Measurements from ENCODE around the gene ZNF879.

The ZNF879 gene

GRCh38 chr5:179008667-179009066, 14.9 kb upstream of the ZNF879 start:
- no peak for DNase-seq (ENCODE audit: low spot score)

- no peak for DNase-seq (ENCODE audit: low spot score)
These were observed 9.5 kb downstream of the ZNF879 start for GRCh38 chr5:179033004-179033580.

- no peak for DNase-seq (ENCODE audit: low spot score)
These were observed 21.2 kb downstream of the ZNF879 start for GRCh38 chr5:179044765-179045164.

- no peak for DNase-seq (ENCODE audit: low spot score)
These were observed 28.2 kb downstream of the ZNF879 start for GRCh38 chr5:179051784-179052183.

- no peak for DNase-seq (ENCODE audit: low spot score)
These were observed 30.6 kb downstream of the ZNF879 start for GRCh38 chr5:179054036-179054785.

- no peak for DNase-seq (ENCODE audit: low spot score)
These were observed 31.3 kb downstream of the ZNF879 start for GRCh38 chr5:179054876-179055275.

- no peak for DNase-seq (ENCODE audit: low spot score)
These were observed 31.8 kb downstream of the ZNF879 start for GRCh38 chr5:179055436-179055835.

- DNase-seq (ENCODE audit: low spot score), result no peak
These were observed 32.2 kb downstream of the ZNF879 start for GRCh38 chr5:179055841-179056240.

- peak; percentile 96 for DNase-seq (ENCODE audit: low spot score)
These were observed 36.8 kb downstream of the ZNF879 start, which contains the start of gene ZNF354C for GRCh38 chr5:179060116-179061008. Gene ZNF354C, plus strand, starts transcription at chr5:179060373. Its CDS starts 1,696 bp downstream, at chr5:179062069.

GRCh38 chr5:179061025-179061424, 37.4 kb downstream of the ZNF879 start:
- no peak for DNase-seq (ENCODE audit: low spot score)

- DNase-seq (ENCODE audit: low spot score), result no peak
These were observed 42.1 kb downstream of the ZNF879 start for GRCh38 chr5:179065703-179066102.

- DNase-seq (ENCODE audit: low spot score), result no peak
These were observed 55.8 kb downstream of the ZNF879 start for GRCh38 chr5:179079165-179079987.

GRCh38 chr5:179080724-179081123, 57.1 kb downstream of the ZNF879 start:
- no peak for DNase-seq (ENCODE audit: low spot score)
